ENCODE results near the gene CPNE1. TPM values are rescaled to one million over a fixed set of nuclear protein-coding genes. Genes with fewer than 3 reads are reported as not detected.
"Not testable (repeated sequence)": the region's sequence is repeated elsewhere in the genome, so short reads cannot be mapped to it uniquely, and the experiment has no call there.

CPNE1 gene
- total RNA-seq, 1 donor from 2014 or later: 55.4 TPM

DNA sequence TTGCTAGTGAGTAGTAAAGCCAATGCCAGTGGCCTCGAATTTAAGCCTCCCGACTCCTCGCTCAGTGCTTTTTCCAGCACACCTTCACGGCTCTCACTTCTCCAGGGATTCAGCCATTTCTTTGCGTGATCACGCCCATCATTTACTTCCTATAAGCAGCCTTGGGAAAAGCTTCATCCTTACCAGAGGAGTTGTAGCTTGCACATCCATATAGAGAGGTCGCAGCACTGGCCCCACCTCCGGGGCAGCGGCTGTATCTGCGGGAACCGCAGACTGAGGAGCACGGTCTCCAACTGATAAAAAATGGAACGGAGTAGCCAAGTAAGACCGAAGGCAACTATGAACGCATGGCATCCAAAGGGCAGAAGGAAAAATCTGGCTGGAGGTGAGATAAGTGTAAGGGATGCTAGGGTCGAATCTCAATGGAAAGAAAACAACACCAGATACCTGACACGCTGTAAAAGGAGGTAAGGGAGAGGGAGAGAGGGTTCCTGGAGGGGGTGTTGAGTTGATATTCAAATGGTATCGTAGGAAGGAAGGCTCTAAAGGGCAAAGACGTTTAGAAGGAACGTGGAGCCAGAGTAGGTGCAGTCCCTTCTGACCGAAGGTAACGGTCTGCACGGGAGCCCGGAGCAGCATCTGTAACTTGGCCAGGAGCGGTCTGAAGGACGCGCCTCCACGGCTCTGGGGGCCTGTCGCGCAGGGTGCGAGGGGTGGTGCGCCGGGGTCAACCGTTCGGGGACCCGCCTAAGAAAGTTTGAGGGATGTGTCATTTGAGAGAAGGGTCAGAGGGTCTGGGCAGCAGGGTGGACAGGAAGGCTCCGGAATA, 33.8 kb upstream of the CPNE1 start:
- DNase-seq (ENCODE audit: low spot score in 2 of 2): no peak
- no peak for FAIRE-seq

GRCh38 chr20:35697696-35698297, 33.1 kb upstream of the CPNE1 start:
- no peak for FAIRE-seq

DNA sequence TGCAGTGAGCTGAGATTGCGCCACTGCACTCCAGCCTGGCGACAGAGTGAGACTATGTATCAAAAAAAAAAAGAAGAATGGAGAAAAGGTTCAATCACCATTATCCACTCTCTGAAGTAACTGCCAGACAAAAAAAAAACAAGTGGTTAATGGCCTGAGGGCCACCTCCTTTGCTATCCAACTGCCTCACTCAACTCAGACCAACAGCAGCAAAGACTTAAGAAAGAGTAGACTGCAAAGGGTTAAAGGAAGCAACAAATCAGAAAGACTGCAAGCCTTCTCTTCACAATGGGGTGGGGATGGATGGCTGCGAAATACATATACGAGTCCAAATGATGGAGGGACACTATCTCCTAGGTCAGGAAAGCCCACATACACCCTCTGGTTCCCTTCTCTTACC, 31.3 kb upstream of the CPNE1 start:
- no peak for FAIRE-seq
- DNase-seq (ENCODE audit: low spot score in 2 of 2): no peak

More at GRCh38 chr20:35697696-35698297, 33.1 kb upstream of the CPNE1 start:
- DNase-seq (ENCODE audit: low spot score in 2 of 2): no peak

DNA sequence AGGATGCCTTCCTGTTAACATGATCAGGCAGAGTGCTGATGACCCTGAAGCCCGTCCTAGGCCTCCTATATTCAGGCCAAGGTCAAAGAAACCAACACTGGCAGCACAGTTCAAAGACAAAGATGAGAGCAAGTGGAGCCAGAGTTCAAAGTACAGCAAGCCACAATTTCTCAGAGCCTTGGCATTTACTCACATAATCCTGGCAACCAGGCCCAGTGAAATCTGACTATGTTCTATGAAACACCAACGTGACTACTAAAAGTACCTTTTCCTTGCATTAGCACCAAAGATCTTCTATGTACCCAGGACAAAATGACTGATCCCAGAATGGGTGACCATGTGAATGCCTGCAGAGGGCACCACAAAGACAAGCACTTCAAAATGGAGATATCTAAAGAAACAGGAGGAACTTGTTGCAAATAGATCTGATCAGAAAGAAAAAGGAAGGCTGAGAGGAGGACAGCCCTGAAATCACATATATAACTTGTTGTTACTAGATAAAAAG, 30.6 kb upstream of the CPNE1 start:
- FAIRE-seq (no peak), DNase-seq (ENCODE audit: low spot score in 2 of 2) (no peak)

- FAIRE-seq (no peak), DNase-seq (ENCODE audit: low spot score in 2 of 2) (no peak)
Measured at GRCh38 chr20:35690265-35690664, 25.6 kb upstream of the CPNE1 start.

DNA sequence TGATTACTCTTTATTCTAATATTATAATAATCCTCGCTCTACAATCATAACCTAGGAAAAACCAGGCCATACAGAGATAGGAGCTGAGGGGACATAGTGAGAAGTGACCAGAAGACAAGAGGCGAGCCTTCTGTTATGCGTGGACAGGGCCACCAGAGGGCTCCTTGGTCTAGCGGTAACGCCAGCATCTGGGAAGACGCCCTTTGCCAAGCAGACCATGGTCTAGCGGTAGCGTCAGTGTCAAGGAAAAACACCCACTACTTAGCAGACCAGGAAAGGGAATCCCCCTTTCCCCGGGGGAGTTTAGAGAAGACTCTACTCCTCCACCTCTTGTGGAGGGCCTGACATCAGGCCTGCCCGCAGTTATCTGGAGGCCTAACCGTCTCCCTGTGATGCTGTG, 22.2 kb upstream of the CPNE1 start:
- not testable (repeated sequence) for FAIRE-seq; DNase-seq (ENCODE audit: low spot score in 2 of 2)

- FAIRE-seq; DNase-seq (ENCODE audit: low spot score in 2 of 2): not testable (repeated sequence)
Measured at GRCh38 chr20:35685368-35685767, 20.7 kb upstream of the CPNE1 start.

- no peak for DNase-seq (ENCODE audit: low spot score in 2 of 2)
- no peak for FAIRE-seq
Measured at GRCh38 chr20:35681960-35682359, 17.3 kb upstream of the CPNE1 start.

GRCh38 chr20:35680452-35681183, 15.9 kb upstream of the CPNE1 start:
- no peak for FAIRE-seq
- no peak for DNase-seq (ENCODE audit: low spot score in 2 of 2)

- DNase-seq (ENCODE audit: low spot score in 2 of 2) (no peak), FAIRE-seq (no peak)
Measured at GRCh38 chr20:35674921-35675320, 10.2 kb upstream of the CPNE1 start.

DNA sequence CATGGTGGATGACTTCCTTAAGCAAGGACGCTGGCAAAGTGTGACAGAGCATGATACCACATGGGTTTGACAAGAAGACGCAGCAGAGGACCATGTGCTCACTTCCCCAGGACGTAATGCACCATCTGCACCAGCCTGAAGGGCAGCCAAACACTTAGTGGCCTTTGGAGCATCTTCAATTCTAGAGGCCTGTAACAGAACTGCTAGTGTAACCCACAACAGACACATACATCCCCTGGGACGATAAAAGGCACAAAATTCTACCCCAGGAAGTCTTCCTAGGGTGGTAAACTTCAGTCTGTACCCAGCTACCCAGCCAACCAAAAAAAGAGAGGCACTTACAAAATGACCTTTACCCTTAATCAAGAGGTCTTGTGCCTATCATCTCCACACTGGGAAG, 9.2 kb upstream of the CPNE1 start:
- no peak for FAIRE-seq
- DNase-seq (ENCODE audit: low spot score in 2 of 2): no peak

GRCh38 chr20:35669681-35670080, 5.0 kb upstream of the CPNE1 start:
- no peak for FAIRE-seq
- no peak for DNase-seq (ENCODE audit: low spot score in 2 of 2)

GRCh38 chr20:35669221-35669620, 4.5 kb upstream of the CPNE1 start:
- FAIRE-seq (no peak), DNase-seq (ENCODE audit: low spot score in 2 of 2) (no peak)

DNA sequence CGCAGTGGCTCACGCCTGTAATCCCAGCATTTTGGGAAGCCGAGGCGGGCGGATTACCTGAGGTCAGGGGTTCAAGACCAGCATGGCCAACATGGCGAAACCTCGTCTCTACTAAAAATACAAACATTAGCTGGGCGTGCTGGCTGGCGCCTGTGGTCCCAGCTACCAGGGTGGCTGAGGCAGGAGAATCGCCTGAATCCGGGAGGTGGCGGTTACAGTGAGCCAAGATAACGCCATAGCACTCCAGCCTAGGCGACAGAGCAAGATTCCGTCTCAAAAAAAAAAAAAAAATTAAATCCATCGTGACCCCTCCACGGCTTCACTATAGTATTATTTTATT, 1.2 kb upstream of the CPNE1 start:
- no peak for DNase-seq (ENCODE audit: low spot score in 2 of 2)
- no peak for FAIRE-seq

GRCh38 chr20:35663516-35664465, 909 bp downstream of the CPNE1 start:
- DNase-seq (ENCODE audit: low spot score in 2 of 2) (peak; percentile 15 to 20), FAIRE-seq (no peak)

DNA sequence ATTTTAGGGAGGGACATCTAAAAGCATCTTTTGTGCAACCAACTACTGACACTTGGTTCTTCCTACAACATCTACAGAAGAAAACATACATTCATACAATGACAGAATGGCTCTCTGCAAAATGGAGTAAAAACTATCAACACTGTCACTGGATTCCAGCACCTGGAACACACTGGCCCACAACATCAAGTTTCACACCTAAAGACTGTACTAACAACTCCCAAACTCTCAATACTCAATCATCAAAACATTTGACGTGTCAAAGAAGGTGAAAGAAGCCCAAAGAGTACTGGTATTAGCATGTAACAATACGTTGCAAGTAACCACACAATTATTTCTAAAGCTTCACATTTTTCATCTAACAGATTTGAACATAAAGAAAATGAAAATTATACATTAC, 2.1 kb downstream of the CPNE1 start:
- FAIRE-seq (no peak), DNase-seq (ENCODE audit: low spot score in 2 of 2) (no peak)

- DNase-seq (ENCODE audit: low spot score in 2 of 2): no peak
- no peak for FAIRE-seq
Measured at GRCh38 chr20:35661908-35662307, 2.8 kb downstream of the CPNE1 start.

- no peak for FAIRE-seq
- DNase-seq (ENCODE audit: low spot score in 2 of 2): no peak
Measured at GRCh38 chr20:35661053-35661452, 3.6 kb downstream of the CPNE1 start.

DNA sequence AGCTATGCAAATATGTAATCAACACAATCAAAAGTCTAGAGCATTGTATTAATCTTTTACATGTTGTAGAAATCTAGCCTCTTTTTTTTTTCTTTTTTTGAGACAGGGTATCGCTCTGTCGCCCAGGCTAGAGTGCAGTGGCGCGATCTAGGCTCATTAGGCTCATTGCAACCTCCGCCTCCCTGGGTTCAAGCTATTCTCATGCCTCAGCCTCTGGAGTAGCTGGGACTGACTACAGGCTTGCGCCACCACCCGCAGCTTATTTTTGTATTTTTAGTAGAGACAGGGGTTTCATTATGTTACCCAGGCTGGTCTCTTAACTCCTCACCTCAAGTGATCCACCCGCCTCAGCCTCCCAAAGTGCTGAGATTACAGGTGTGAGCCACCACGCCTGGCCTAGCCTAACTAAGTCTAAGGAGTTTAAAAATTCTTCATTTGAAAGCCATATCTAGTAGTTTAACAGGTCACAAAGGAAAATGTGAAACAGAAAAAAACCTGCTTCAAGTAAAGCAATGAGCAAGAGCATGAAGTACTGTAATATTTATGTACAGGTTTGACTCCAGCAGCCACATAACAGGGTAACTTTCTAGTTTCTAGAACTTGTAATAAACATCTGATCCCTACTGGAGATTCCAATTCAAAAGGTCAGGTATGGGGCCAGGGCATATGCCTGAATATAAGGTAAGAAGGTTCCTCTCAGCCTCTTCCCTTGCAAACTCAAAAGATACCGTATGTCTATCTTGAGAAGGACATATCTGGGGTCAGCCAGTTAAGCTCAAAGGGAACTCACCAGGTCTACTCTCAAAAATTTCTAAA, 4.4 kb downstream of the CPNE1 start:
- no peak for FAIRE-seq
- no peak for DNase-seq (ENCODE audit: low spot score in 2 of 2)

Measured in frontal cortex (tissue), 4 donors.